ENCODE measurements around the gene MOV10.

The MOV10 gene

GRCh38 chr1:112675728-112676381 is 1.4 kb downstream of the MOV10 start:
- no peak for DNase-seq

- no peak for DNase-seq
Measured at GRCh38 chr1:112676543-112676942, 2.1 kb downstream of the MOV10 start.

- no peak for DNase-seq
Measured at GRCh38 chr1:112677501-112677900, 3.0 kb downstream of the MOV10 start.

DNA sequence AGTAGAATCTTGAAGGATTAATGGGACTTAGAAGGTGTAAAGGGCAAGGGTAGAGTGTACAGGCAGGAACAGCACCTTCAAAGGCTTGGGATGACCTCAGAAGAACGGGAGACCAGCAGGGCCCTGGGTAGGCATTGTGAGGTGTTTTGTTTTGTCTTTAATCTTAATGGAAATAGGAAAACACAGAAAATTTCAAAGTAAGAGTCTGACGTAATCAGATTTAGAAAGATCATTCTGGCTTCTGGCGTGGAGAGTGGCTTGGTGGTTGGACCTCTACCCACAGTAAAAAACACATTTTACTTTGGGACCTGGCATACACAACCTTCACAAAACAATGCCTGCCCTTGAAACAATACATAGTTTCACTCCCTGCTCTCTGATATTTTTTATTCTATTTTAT is 4.1 kb downstream of the MOV10 start:
- DNase-seq = no peak

GRCh38 chr1:112685913-112686312 is 11.5 kb downstream of the MOV10 start:
- no peak for DNase-seq

GRCh38 chr1:112686417-112686816 is 12.0 kb downstream of the MOV10 start:
- DNase-seq = no peak

DNA sequence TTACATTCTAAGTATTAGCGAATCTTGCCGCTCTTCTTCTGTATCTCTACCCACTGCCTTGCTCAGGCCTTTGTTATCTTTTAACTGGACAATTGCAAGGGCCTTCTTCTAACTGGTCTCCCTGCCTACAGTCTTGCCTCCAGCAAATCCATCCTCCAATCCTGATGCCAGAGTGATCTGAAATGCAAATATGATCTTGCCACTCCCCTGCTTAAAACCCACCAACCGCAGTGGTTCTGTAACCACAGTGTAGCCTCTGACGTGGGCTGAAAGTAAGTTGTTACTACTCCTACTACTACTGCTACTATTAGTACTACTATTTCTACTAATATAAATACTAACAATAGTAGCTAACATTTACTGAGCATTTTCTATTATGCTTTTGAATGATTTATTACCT is 12.4 kb downstream of the MOV10 start:
- no peak for DNase-seq

- DNase-seq = no peak
Measured at GRCh38 chr1:112687361-112687760, 12.9 kb downstream of the MOV10 start.

- no peak for DNase-seq
Measured at GRCh38 chr1:112687785-112688496, 13.5 kb downstream of the MOV10 start.

GRCh38 chr1:112688781-112689193 is 14.3 kb downstream of the MOV10 start:
- no peak for DNase-seq

DNA sequence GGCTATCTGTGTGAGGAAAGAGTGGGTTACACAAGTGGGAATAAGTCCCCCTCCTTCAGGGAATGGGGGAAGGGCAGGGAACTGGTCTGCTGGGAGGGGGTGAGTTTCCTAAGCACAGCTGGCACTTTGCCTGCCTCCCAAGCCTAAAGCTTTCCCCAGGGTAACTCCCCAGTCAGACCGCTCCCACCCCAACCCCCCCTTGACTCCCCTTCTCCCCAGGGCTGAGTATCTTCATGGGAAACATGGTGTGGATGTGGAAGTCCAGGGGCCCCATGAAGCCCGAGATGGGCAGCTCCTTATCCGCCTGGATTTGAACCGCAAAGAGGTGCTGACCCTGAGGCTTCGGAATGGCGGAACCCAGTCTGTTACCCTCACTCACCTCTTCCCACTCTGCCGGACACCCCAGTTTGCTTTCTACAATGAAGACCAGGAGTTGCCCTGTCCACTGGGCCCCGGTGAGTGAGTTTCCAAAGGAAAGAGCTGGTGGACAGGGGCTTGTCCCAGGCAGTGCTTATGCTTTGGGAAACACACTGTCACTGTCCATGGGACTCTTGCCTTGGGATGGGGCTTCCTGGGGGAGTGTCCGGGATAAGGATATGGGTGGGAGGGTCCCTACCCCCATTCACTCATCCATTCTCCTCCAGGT is 14.9 kb downstream of the MOV10 start:
- no peak for DNase-seq

- DNase-seq = no peak
Measured at GRCh38 chr1:112689842-112690237, 15.4 kb downstream of the MOV10 start.

DNA sequence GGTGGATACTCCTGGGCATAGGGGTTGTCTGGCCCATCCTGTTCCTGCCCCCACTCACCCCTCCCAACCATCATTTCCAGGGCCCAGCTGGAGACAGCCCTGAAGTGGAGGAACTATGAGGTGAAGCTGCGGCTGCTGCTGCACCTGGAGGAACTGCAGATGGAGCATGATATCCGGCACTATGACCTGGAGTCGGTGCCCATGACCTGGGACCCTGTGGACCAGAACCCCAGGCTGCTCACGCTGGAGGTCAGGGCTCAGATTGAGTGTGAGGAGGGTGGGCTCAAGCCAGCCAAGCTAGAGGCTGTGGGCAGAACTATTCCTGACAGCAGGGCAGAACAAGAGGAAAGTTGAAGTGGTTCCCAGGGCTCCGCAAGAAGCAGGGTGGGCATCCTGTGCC is 18.2 kb downstream of the MOV10 start:
- no peak for DNase-seq

DNA sequence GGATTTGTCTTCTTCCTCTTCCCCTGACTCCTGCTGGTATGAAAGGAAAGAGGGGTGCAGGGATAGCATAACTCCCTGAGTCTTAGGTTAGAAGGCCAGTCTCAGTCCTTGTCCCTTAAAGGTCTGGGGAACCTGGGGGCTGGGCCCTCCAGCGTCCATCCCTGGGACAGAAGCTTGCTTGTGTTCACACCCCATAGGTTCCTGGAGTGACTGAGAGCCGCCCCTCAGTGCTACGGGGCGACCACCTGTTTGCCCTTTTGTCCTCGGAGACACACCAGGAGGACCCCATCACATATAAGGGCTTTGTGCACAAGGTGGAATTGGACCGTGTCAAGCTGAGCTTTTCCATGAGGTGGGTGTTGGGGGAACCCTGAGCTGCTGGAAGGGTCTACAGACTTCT is 19.4 kb downstream of the MOV10 start:
- no peak for DNase-seq

GRCh38 chr1:112694363-112694929 is 20.0 kb downstream of the MOV10 start:
- no peak for DNase-seq

GRCh38 chr1:112695276-112695675 is 20.8 kb downstream of the MOV10 start:
- DNase-seq = no peak

DNA sequence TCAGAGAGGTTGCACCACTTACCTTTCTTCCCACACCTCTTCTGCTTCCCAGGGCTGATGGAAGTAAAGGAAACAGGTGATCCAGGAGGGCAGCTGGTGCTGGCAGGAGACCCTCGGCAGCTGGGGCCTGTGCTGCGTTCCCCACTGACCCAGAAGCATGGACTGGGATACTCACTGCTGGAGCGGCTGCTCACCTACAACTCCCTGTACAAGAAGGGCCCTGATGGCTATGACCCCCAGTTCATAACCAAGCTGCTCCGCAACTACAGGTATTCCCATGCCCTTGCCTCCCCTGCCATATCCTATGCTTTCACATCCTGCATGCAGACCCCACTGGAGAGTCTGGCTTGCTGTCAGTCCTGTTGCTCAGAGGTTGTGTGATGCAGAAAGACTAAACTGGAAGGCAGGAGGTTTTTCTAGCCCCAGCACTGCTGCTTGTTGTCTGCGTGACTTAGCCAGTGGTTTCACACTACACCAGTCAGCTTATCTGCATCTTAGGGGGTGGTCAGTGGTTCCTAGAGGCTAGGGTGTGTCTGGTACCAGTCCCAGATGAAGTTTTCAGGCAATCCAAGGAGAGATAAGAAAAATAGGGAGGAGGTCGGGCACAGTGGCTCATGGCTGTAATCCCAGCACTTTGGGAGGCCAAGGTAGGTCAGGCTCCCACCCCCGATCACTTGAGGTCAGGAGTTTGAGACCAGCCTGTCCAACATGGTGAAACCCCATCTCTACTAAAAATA is 22.3 kb downstream of the MOV10 start:
- DNase-seq = no peak

DNA sequence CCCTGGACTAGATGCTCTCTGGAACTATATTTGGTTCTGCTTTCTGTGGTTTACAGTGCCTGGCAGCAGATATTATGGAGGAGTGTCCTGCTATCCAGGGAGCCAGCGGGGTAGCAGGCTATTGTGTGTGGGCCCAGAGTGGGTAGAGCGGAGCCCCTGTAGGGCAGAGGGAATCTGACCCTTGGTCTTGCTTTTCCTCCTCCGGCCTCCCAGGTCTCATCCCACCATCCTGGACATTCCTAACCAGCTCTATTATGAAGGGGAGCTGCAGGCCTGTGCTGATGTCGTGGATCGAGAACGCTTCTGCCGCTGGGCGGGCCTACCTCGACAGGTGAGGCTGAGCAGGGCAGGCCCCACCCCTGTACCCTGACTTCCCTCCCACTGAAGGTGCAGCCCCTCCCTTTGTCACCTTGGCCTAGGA is 23.3 kb downstream of the MOV10 start:
- no peak for DNase-seq

DNA sequence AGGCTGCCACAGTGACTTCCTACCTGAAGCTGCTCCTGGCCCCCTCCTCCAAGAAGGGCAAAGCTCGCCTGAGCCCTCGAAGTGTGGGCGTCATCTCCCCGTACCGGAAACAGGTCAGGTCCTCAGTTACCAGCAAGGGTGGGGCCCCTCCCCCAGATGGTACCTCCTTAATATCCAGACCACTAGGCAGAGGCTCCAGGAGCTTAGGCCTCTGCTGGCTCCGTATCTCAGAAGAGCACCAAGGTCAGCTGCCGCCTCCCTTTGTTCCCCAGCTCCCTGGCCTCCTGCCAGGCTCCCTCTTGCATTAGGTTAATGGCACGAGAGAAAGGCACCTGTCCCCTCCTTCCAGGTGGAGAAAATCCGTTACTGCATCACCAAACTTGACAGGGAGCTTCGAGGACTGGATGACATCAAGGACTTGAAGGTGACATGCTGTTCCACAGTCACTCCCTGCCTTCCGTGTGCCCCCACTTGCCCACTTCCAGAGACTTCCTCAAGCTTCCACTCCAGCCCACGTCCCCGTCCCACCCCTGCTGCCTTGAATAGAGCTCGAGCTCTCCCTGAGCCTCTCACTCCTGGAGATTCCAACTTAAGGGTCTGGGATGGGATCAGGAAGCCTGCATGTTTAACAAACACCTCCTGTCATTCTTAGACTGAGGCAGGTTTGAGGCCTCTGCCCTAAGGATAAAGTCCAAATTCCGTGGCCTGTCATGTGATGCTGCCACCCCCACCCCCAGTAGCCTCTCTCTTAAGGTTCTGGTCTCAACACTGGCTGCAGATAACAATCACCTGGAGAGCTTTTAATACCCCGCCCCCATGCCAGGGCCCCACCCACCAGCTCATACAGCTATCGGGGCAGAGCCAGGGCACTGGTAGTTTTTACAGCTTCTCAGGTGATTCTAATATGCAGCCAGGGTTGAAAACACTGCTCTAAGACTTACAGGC is 24.2 kb downstream of the MOV10 start:
- DNase-seq = peak; percentile 39 to 83

DNA sequence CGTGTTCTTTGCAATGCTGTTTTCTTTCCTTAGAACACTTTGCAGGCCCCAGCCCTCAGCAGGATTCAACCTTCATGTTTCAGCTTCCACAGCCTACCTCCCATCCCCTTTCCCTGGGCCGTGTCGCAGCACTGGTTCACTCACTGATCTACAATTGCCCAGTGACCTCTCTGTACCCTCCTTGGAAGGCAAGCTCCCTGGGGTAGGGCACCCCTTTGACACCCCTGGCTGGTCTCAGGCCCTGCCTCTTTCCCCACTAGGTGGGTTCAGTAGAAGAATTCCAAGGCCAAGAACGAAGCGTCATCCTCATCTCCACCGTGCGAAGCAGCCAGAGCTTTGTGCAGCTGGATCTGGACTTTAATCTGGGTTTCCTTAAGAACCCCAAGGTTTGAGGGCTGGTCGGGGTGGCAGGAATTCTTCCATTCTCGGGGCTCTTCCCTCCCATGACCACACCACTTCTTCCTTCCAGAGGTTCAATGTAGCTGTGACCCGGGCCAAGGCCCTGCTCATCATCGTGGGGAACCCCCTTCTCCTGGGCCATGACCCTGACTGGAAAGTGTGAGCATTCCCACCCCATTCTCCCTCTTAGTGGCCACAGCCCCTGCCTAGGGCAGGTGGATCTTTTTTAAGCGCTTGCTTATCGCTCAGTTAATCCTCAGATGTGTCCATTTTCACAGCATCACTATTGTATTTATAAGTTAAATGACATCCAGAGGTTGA is 25.1 kb downstream of the MOV10 start:
- DNase-seq = no peak
